ENCODE results near the gene GALNT2.

The GALNT2 gene

DNA sequence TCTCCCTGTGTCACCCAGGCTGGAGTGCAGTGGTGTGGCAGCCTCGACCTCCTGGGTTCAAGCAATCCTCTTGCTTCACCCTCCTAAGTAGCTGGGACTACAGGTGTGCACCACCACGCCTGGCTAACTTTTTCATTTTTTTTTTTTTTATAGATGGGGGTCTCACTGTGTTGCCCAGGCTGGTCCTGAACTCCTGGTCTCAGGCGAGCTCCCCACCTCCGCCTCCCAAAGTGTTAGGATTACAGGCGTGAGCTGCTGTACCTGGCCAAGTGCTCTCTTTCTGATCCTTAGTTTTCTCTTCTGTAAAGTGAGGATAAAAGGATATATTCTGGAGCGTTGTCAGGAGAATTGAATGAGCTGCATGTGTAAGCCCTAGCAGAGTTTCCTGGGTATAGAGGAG lies 68.7 kb downstream of the GALNT2 start:
- no peak for DNase-seq
- TF ChIP-seq POLR2A (IDR thresholded peaks at IDR 0.05; ENCODE audit: low read length) (no peak), GATA1 (IDR thresholded peaks at IDR 0.05; ENCODE audit: low read depth, low read length) (no peak)

DNA sequence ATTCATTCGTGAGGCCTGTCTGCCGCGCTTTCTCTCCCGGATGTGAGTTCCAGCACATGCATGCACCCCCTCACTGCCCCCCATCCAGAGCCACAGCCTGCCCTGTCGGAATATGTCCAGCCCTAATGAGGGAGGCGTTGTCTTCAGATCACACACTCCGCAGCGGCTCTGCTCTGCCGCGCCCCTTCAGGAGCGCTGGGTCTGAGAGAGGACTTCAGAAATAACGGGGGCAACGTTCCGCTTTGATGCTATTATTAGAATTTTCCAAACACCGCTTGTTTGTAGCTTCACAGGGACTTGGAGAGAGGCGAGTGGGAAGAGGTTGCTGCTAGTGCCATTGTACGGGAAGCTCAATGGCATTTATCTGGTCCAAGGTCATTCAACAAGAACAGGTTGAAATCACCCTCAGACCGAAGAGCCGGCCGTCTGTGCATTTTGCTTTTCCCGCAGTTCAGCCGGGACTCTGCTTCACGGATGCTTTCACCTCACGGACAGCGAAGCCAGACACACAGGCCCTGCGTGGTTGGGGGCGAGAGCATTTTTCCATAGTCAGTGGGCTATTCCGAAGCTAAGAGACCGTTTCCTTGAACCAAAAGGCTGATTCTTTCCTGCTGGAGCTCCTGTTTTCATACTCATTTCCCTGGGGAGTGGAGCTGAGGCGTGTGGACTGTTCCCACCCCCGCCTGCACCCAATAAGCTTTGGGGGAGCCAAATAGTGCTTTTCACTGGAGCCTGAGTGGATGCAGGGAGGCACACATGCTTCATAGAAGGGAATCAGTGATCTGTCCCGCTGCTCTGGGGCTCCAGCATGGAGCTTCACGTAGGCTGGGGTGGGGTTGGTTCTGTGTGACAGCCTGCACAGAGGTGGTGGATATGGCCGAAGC lies 69.7 kb downstream of the GALNT2 start:
- no peak for DNase-seq
- TF ChIP-seq POLR2A (IDR thresholded peaks at IDR 0.05; ENCODE audit: low read length) (no peak), GATA1 (IDR thresholded peaks at IDR 0.05; ENCODE audit: low read depth, low read length) (no peak)

DNA sequence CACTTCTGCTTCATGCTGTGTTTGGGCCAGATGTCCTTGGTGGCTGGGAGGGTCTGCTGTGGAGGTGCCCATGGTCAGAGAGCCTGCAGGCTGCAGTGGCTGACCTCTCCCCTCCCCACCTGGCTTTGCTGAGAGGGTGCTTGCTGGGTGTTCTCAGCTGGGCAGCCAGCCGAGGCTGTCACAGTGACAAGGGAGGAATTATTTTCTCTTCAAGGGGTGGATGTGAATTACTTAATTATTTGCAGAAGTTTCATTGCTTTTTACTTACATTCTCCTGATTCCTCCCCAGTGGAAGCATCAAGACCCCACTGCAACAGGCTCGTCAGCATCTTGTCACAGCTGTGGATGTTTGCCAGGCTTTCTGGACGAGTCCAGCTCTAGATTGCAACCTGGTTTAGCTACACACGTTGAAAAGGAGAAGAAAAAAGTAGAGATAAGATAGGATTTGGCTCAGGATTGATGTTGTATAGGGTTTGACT lies 70.3 kb downstream of the GALNT2 start:
- DNase-seq: peak; percentile 35 to 52
- TF ChIP-seq GATA1 (IDR thresholded peaks at IDR 0.05; ENCODE audit: low read depth, low read length) (no peak), POLR2A (IDR thresholded peaks at IDR 0.05; ENCODE audit: low read length) (no peak)

DNA sequence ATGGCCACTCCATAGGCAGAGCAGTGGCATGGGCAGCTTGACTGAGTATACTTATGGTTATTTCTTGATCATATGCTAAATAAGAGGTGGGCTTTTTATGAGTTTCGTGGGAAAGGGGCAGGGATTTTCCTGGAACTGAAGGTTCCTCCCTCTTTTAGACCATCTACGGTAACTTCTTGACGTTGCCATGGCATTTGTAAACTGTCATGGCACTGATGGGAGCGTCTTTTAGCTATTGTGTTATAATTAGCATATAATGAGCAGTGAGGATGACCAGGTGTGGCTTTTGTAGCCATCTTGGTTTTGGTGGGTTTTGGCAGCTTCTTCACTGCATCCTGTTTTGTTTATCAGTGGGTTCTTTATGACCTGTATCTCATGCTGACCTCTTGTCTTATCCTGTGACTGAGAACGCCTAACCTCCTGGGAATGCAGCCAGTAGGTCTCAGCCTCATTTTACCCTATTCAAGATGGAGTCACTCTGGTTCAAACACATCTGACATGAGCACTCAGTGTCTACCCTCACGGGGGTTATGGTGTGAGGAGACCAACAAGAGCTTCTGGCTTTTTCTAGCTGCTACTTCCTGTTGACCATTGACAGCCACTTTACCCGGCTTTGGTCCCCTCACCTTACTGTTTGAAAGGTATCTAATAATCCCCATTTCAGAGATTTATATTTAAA lies 71.7 kb downstream of the GALNT2 start:
- no peak for DNase-seq
- TF ChIP-seq GATA1 (IDR thresholded peaks at IDR 0.05; ENCODE audit: low read depth, low read length): no peak

DNA sequence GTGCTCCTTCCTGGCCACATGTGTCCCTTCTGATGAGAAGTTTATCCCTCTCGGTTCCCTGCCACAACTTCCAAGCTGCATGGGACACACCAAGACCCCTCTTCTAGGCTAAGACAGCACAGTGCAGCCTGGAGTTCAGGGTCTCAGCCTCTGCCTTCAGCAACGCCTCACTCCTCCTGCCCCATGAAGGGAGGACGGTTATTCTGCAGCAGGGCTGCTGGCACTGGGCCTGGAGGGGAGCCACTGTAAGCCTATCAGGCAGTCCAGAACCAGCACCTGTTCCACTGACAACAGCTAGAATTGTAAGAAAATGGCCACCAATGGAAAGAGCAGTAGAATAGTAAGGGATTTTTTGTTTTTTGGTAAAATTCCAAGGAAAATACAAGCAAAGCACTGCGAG lies 72.3 kb downstream of the GALNT2 start:
- DNase-seq: peak; percentile 69 to 86
- TF ChIP-seq GATA1 (IDR thresholded peaks at IDR 0.05; ENCODE audit: low read depth, low read length) (no peak), POLR2A (IDR thresholded peaks at IDR 0.05; ENCODE audit: low read length) (no peak)

DNA sequence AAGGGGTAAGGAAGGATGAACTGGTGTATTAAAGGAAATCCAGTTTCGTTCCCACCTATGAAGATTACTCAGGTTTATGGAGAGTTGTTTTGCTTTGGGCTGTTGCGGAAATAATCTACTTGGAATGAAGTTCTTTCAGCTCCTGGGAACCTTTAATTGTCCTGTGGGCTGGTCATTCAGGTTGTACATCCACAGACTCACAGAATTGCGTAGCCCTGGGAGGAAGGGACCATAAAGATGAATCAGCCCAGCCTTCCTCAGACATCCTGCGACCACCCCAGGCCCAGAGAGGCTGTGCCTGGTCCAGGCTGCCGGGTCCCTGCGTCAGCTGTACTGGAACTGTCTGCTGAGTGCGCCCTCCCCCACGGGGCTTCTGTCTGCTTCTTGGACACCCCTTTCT lies 72.7 kb downstream of the GALNT2 start:
- no peak for TF ChIP-seq POLR2A (IDR thresholded peaks at IDR 0.05; ENCODE audit: low read length)
- no peak for TF ChIP-seq GATA1 (IDR thresholded peaks at IDR 0.05; ENCODE audit: low read depth, low read length)
- no peak for DNase-seq

DNA sequence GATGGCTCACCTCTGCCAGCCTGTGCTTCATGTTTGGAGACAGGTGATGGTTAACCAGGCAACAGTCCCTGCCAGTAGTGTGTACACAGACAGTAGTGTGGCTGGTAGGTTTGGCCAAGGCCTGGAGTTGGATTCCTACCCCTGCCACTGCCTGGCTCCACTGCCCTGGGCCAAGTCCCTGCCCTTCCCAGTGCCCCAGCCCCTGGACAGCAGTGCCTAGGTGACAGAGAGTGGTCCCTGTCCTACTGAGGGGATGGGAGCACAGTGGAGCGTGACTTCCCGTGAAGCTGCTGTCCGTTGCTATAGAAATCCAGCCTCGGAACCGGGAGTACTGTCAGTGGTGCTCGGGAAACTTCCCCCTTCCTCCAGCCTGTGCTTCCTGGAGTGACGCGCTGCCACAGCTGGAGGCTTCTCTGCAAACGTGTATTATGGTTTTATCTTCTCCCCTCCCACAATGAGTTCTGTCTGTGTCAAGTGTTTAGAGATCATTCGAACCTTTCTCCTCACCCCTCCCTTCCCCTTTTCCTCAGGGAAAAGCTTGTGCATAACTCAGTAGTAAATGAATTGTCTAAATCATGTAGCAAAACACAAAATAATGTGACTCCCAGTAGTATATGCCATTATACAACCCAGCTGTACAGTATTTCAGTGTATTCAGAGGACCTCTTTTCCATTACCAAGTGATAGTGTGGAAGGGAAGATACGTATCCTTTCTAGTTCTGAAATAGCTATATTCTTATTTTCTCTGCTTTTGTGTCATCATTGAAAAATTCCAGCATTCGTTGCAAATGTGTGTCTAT lies 73.4 kb downstream of the GALNT2 start:
- no peak for TF ChIP-seq GATA1 (IDR thresholded peaks at IDR 0.05; ENCODE audit: low read depth, low read length)
- TF ChIP-seq POLR2A (IDR thresholded peaks at IDR 0.05; ENCODE audit: low read length): no peak
- DNase-seq: peak; percentile 31 to 44

DNA sequence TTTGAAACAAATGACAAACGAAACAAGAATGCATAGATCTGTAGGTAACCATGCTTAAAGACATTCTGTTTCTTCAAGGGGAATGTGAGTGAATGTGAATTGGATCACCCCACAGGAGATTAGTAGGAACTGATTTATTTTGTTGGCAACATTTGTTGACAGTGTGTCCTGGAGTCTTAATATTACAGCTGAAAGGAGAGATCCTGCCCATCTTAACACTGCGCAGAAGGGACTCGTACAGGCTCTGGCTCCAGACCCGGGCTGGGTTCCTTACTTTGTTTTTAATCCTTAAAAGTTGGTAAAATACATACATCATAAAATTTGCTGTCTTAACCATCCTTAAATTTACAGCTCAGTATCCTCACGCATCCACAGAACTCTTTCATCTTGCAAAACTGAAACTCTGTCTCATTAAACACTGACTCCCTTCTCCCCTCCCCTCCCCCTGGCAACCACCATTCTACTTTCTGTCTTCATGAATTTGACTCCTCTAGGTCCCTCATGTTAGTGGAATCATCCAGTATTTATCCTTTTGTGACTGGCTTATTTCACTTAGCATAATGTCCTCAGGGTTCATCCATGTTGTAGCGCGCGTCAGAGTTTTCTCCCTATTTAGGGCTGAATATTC lies 74.1 kb downstream of the GALNT2 start:
- TF ChIP-seq POLR2A (IDR thresholded peaks at IDR 0.05; ENCODE audit: low read length) (no peak), GATA1 (IDR thresholded peaks at IDR 0.05; ENCODE audit: low read depth, low read length) (no peak)
- DNase-seq: peak in 1 of 2 experiments; percentile 28

DNA sequence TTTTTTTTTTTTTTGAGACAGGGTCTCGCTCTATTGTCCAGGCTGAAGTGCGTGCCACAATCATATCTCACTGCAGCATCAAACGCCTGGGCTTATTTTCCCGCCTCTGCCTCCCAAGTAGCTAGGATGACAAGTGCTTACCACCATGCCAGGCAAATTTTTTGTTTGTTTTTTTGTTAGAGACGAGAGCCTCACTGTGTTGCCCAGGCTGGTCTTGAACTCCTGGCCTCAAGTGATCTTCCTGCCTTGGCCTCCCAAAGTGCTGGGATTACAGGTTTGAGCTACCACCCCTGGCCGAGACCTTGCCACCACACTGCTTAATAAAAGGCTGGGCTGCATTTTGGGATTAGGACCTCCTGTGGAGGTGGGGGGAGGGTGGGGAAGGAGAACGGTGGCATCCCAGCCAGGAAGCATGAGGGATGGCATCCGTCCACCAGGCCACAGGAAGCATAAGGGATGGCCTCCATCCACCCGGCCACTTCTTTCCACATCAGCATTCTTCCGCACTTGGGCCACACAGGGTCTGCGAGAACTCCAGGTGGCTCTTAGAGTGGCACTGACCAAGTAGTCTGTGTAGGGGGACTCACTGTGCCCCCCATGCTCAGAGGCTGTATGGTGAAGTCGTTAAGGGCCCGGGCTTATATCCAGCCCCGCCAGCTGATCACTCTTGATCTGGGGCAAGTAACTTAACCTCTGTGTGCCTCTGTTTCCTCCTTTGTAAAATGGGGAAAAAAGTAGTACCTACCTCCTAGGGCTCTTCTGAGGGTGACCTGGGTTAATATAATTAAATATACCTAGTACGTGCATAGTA lies 75.0 kb downstream of the GALNT2 start:
- no peak for DNase-seq
- TF ChIP-seq GATA1 (IDR thresholded peaks at IDR 0.05; ENCODE audit: low read depth, low read length) (no peak), POLR2A (IDR thresholded peaks at IDR 0.05; ENCODE audit: low read length) (no peak)

DNA sequence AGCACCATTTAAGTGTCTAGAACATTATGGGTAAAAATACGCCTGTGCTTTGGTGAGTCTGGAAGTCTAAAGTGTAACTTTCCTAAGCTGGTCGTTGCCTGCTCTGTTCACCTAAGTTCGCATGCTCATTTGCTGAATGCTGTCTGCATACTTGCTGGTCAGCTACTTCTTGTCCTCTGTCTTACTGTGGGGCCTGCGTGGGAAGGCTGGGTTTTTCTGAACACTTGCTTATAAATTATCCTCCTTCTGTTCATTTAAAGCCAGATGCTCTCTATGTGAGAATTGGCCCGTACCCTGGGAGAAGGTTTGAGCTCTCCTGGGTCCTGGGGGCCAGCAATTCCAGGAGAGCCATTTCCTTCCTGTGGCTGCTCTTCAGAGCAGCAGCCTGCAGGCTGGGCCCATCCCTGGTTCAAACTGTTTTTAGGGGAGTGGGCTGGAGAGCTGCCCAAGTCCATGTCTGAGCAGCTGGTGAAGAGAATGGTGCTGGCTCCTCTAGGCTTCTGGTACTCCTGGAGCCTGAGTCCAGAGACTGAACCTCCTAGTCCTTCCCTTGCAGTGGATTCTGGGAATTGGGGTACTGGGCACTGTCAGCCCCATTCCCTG lies 75.7 kb downstream of the GALNT2 start:
- TF ChIP-seq GATA1 (IDR thresholded peaks at IDR 0.05; ENCODE audit: low read depth, low read length) (no peak), POLR2A (IDR thresholded peaks at IDR 0.05; ENCODE audit: low read length) (no peak)

DNA sequence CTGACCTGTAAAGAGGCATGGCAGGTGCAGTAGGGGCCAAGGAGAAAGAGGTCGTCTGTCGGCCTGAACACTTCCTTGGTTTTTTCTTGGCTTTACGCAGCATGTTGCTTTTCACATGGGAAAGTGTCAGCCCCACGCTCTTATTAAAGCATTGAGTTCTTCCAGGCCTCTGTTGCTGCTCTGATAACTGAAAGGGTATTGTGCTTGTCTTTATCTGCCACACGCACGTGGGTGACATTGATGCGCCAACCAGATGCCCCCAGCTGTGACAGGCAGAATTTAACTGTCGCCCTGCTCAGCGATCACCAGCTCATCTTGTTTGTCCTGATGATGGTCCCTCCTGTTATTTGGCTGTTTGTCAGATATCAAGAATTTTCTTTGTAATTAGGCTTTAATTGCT lies 76.5 kb downstream of the GALNT2 start:
- peak; percentile 93 to 99 for DNase-seq
- peak; percentile 85 for TF ChIP-seq GATA1 (IDR thresholded peaks at IDR 0.05; ENCODE audit: low read depth, low read length)
- TF ChIP-seq POLR2A (IDR thresholded peaks at IDR 0.05; ENCODE audit: low read length): peak; percentile 75

More for the DNA sequence above, 75.7 kb downstream of the GALNT2 start:
- DNase-seq: peak; percentile 37 to 46

DNA sequence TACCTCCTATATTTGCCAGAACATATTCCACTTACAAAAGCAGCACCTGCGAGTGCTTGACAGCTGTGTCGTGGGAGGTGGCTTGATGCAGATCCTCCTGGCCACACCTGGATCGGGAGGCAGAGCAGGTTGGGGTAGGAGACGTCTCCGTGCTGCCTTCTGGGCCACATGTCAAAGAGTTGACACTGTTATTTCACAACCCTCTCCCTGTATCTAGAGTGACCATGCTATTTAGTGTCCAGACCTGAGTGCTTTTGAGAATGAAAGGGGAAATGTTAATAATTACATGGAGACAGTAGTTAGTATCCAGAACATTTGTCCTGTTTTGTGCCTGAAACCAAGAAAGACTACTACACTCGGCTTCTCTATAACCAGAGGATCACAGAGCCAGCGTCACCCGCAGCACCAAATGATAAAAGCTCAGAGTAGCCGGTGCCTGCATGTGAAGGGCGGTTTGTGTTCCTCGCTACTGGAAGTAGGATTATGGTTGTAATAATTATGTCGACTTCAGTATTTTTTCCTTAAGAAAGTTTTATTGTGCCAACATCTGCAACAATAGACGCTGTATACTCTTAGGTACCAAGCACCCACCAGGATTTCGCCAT lies 77.1 kb downstream of the GALNT2 start:
- TF ChIP-seq POLR2A (IDR thresholded peaks at IDR 0.05; ENCODE audit: low read length) (no peak), GATA1 (IDR thresholded peaks at IDR 0.05; ENCODE audit: low read depth, low read length) (no peak)
- DNase-seq: peak; percentile 76 to 80
